ENCODE results near the gene SMC1A.

DNA sequence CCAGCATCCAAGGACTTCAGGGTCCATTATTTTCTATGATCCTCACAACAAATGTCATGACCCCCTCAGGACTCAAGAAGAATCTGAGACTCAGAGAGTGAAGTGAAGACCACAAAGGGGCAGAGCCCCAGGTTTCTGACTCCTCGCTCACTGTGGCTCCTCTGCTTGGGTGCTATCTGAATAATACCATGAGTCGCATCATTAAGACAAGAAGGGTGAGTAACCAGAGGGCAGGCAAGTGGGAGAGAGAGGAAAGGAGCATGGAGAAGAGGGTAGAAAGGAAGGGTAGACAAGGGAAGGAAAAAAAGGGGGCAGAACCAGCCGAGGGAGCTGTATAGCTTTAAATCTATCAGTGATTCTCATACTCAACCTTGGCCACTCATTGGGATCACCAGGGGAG, 27.2 kb upstream of the SMC1A start:
- TF ChIP-seq EZH2 (IDR thresholded peaks at IDR 0.05), result no peak
- TF ChIP-seq, protein P1, sequence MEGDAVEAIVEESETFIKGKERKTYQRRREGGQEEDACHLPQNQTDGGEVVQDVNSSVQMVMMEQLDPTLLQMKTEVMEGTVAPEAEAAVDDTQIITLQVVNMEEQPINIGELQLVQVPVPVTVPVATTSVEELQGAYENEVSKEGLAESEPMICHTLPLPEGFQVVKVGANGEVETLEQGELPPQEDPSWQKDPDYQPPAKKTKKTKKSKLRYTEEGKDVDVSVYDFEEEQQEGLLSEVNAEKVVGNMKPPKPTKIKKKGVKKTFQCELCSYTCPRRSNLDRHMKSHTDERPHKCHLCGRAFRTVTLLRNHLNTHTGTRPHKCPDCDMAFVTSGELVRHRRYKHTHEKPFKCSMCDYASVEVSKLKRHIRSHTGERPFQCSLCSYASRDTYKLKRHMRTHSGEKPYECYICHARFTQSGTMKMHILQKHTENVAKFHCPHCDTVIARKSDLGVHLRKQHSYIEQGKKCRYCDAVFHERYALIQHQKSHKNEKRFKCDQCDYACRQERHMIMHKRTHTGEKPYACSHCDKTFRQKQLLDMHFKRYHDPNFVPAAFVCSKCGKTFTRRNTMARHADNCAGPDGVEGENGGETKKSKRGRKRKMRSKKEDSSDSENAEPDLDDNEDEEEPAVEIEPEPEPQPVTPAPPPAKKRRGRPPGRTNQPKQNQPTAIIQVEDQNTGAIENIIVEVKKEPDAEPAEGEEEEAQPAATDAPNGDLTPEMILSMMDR (IDR thresholded peaks at IDR 0.05), result no peak
- no peak for TF ChIP-seq EZH2phosphoT487 (IDR thresholded peaks at IDR 0.05)
